Hematopoietic multipotent progenitor cell treated with erythropoietin and hydrocortisone succinate and interleukin-3 and kit ligand, for 6 days (in vitro differentiated cells): ENCODE data around the gene C11orf68.

Experiments used
- DNase-seq: peaks from one replicate; pipeline ENCODE4 v3.0.0-alpha.2; 2015

C11orf68 gene

GRCh38 chr11:65888163-65888814 lies 30.6 kb downstream of the C11orf68 start, which contains the start of gene FIBP:
FIBP (minus strand) TSS chr11:65888471; CDS start chr11:65888418, 53 bp downstream.
- DNase-seq = peak; percentile 98

GRCh38 chr11:65887723-65888162 lies 31.1 kb downstream of the C11orf68 start:
- no peak for DNase-seq

- no peak for DNase-seq
These were observed 31.8 kb downstream of the C11orf68 start for GRCh38 chr11:65886826-65887722.

- DNase-seq = no peak
These were observed 32.9 kb downstream of the C11orf68 start for GRCh38 chr11:65885808-65886536.

GRCh38 chr11:65885231-65885630 lies 33.6 kb downstream of the C11orf68 start:
- DNase-seq = no peak

- DNase-seq = peak; percentile 89
These were observed 34.2 kb downstream of the C11orf68 start for GRCh38 chr11:65884716-65885092.

- no peak for DNase-seq
These were observed 34.8 kb downstream of the C11orf68 start for GRCh38 chr11:65883786-65884715.

GRCh38 chr11:65883058-65883761 lies 35.7 kb downstream of the C11orf68 start:
- no peak for DNase-seq

- no peak for DNase-seq
These were observed 36.5 kb downstream of the C11orf68 start for GRCh38 chr11:65882120-65883057.

GRCh38 chr11:65880844-65881421 lies 37.9 kb downstream of the C11orf68 start:
- no peak for DNase-seq

GRCh38 chr11:65880027-65880426 lies 38.8 kb downstream of the C11orf68 start:
- no peak for DNase-seq

GRCh38 chr11:65879617-65880016 lies 39.2 kb downstream of the C11orf68 start, which contains the start of gene CTSW:
CTSW (plus strand) TSS chr11:65879837; CDS start chr11:65879855, 18 bp downstream.
- DNase-seq = peak; percentile 83

- DNase-seq = peak; percentile 96
These were observed 45.3 kb downstream of the C11orf68 start for GRCh38 chr11:65873318-65874156.

- no peak for DNase-seq
These were observed 46.1 kb downstream of the C11orf68 start, which contains the start of gene EFEMP2 for GRCh38 chr11:65872586-65873317. EFEMP2 (minus strand) TSS chr11:65872800; CDS start chr11:65872354, 446 bp downstream.

- DNase-seq = no peak
These were observed 46.9 kb downstream of the C11orf68 start for GRCh38 chr11:65871811-65872548.

GRCh38 chr11:65870706-65871681 lies 47.9 kb downstream of the C11orf68 start:
- no peak for DNase-seq
